NCI-H187 (cell line): ENCODE measurements around the gene FTO.

ENCODE experiments used
- DNase-seq, 2 experiments: peaks; one replicate each; lab custom pipeline; 2025; lab: John Stamatoyannopoulos, UW

Gene FTO

DNA sequence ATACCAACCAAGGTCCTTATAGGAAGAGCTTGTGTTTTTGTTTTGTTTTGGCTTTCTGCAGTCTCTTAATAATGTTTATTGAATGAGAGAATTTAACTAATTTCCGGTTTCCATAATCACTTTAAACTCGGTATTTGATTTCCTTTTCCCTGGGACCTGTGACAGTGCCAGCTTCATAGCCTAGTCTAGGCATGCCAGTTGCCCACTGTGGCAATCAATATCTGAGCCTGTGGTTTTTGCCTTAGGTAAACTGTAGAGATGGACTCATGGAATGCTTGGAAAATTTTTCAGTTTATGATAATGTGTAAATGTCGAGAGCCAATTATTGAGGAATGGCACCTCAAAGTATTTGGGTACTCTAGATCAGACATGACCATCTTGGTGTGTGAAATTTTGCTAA, 78.2 kb downstream of the FTO start:
- no peak for DNase-seq

DNA sequence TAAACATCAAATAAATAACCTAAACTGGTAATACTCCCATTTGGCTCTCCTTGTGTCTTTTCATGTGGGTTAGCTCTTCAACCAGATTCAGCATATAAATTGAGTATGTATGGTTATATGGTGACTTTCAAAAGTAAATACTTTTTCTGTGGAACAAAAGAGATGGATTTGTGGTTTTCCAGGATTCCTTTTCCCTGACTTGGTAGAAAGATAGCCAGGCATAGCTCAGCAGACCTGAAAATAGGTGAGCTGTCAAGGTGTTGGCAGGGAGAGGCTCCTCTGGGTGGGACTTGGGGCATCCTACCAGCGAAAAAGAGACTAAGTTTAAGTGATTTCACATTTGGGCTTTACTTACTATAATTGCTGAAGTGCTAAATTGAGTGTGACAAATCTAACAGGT, 80.3 kb downstream of the FTO start:
- DNase-seq = no peak

DNA sequence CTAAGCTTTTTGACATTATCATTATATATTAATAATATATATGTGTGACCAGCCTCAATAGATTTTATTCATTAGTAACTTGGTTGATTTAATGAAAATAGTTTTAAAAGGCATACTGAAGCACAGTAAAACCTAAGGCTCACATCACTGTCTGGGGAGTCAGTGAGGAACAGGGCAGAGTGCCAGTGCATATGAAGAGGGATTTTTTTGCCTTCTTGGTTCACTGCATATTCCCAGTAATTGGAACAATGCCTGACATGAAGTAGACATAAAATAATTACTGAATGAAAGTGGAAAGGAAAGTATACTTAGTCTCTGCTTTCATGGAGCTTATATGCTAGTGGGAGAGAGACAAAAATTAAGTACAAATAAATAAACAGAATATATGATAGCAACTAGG, 81.1 kb downstream of the FTO start:
- DNase-seq = no peak

DNA sequence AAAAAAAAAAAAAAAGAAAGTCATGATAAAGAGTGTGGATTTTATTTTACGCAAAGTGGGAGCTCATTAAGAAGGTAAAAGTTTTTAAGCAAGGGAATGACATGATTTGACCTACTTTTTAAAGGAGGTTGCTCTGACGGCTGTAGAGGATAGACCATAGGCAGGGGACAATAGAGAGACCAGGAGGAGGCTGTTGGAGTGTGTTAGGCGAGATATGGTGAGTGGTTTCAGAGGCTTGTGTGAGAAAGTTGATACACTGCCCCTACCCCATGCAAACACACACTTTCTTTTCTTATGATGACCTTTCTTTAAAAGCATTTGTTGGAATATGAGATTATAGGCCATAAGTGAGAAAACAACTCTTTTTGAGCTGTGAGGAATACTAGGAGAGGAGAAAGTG, 82.0 kb downstream of the FTO start:
- DNase-seq = no peak

DNA sequence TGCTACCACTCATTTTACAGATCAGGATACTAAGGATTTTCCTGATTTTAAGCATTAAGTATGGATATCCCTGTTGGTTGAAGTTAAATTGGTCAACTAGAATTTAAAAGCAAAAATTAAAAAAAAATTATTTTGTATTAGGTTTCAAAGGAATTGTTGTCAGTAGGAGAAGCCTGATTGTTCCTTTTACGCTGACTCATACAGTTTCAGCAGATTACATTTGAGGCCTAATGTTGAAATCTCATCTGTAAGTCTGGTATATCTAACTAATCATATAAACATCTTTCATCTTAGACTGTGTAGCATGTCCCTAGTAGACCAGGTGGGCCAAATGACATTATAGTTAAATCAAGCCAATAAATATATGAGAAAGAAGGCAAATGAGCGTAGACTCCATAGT, 83.5 kb downstream of the FTO start:
- DNase-seq = no peak

DNA sequence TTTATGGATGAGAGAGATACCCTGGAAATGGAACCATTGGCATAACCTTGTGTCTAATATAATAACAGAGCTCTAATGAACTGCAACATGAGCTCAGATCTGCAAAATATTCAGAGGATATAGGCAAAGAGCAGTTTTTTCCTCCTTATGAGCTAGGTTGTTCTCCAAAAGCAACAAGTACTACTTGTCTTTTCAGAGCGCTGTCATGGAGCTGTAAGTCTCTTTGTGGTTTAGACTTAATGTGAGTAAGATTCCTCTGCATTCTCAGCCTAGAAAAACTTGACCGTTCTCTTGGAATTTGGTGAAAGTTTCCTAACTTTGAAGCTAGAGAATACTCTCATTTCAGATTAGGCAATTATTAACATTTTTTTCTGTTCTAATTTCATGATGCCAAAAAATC, 85.2 kb downstream of the FTO start:
- DNase-seq = no peak

DNA sequence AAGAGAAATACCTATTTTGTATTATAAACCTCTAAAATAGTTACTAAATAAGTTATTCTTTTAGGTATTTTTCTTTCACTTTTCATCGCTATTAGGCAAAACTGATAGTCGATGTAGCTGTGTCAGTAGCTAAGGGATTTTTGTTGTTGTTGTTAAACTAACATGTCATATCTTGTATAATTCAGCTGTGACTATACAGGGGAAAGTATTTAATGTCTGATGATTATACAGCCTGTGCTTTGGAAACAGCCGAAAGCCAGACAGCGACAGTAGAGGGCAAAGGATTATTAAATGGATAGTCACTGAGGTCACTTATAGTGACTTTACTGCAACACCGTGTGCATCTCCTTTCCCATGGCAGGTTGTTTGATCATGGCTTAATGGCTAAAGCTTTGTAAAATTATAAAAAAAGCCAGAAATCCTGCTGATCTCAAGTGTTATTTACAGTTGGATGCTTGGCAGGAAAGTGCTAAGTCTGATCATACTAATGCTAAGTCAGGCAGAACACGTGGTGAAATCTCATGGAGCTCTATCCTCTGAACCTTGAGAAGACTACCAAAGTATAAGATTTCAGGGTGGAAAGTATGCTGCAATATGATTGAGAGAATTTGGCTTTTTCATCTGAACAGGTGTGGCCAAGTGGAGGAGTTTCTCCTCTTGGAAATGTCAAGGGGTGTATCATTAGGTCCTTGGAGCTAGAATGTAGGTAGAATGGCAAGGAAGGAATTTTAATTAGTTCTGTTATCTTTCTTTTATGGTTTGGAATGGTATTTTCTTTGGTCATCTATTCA, 88.4 kb downstream of the FTO start:
- no peak for DNase-seq

DNA sequence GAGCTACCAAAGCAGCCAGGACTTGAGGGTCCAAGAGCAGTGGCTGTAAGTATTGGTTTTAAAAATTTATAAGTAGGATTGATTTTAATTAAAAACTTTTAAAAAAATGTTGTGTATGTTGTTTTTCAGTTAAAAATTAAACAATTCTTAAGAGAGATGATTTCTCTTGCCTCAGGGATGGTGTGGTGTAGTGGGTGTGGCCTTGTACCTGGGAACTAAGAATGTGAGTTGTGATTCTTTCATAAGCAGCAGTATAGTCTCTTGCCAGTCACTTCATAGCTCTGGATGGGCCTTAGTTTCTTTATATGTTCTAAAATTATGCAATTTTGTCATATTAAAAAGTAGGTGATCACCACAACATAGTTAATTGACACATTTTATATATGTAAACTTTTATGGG, 99.5 kb downstream of the FTO start:
- DNase-seq = no peak

DNA sequence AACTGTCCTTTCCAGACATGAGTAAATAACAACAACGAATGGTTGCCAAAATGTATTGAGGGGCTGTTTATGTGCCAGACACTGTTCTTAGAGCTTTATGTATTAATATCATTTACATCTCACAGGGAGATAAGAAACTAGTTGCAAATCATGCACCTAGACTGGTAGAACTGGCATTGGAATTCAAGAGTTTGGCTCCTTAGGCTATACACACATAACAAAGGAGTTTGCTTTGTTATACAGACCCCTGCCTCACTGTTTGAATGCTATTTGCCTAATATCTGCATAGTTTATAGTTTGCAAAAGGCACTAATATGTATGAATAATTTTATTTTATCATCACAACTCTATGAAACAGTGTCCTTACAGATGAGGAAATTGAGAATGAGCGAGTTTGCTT, 100.0 kb downstream of the FTO start:
- DNase-seq = no peak

DNA sequence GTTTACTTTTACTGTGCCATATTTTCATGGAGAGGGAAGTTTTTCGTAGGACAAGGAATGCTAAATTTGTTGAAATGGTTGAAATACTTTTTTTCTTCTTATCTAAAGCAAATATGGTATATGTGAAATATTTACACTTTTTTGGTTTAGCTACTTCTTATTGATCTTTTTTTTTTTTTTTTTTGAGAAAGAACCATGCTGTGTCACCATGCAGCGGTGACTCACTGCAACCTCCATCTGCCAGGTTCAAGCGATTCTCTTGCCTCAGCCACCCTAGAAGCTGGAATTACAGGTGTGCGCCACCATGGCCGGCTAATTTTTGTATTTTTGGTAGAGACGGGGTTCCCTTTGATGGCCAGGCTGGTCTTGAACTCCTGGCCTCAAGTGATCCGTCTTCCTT, 100.5 kb downstream of the FTO start:
- no peak for DNase-seq

DNA sequence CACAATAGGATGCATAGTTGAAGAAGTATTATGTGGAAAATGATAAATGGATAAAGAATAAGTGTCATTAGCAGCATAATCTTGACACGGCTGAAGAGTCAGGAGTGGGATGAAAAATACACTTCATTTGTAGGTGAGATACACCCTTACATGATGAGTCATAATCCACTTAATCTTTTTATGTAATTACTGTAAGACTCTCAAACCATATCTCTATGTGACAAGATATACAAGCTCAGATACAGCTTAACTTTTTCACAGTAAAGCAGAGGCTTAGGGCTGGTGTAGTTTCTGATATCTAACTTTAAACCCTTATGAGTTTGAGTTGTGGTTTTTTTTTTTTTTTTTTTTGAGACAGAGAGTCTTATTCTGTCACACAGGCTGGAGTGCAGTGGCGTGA, 101.2 kb downstream of the FTO start:
- no peak for DNase-seq

DNA sequence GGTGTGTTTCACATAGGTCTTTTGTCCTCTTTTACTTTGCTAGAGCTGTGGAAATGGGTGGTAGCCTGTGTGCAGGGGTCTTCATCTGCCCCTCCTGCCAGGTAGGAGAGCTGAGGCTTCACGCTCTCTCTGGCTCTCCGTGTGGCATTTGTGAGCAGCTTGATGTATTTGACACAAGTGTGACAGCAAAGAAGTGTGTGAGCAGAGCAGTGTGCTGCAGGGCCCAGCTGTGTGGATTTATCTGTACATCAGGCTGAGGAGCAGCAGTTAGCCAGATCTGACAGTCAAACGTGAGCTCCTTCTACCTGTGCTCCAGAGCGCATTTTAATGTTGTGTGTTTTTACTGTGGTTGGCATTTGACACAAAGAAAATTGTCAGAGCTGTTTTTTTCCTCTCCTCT, 101.8 kb downstream of the FTO start:
- no peak for DNase-seq

DNA sequence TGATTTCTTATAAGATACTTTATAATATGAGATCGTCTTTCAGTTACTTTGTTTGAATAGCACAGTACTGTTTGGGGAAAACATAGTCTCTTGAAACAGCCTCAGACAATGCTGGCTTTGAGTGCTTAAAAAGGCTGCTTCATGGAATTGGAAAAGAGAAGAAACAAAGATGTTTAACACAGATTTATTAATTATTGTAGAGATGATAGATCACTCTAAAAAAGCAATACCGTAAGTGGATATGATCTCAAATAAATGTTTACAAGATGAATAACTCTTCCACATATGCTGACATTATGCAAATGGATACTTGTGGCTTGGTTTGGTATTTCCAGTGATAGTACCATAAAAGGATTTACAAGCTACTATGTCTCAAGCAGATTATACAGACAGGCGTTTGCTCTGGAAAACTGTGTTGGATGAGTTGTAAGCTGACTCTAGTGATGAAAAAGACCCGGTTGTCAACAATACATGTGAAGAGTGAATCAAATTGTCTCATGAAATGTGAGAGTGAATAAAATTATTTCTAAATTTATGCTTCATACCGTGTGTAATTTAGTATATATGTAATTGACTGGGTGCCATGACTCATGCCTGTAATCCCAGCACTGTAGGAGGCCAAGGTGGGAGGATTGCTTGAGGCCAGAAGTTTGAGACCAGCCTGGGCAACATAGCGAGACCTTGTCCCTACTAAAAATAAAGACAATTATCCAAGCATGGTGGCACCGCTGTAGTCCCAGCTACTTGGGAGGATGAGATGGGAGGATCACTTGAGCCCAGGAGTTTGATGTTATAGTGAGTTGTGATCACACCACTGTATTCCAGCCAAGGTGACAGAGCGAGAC, 105.4 kb downstream of the FTO start:
- no peak for DNase-seq

DNA sequence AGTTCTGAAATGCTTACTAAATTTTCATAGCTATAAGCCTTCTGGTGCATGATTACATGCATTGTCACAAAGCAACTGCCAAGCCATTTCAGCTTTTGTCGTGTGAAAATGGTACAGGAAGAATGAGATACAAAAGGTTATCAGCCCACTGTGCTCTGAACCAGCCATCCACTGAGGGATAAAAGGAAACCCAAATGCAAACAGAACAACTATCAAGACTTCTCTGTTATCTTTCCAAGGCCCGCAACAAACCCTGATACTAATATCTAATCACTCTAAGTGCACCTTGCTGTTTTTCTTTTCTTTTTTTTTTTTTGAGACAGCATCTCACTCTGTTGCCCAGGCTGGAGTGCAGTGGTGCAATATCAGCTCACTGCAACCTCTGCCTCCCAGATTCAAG, 109.0 kb downstream of the FTO start:
- DNase-seq = no peak

DNA sequence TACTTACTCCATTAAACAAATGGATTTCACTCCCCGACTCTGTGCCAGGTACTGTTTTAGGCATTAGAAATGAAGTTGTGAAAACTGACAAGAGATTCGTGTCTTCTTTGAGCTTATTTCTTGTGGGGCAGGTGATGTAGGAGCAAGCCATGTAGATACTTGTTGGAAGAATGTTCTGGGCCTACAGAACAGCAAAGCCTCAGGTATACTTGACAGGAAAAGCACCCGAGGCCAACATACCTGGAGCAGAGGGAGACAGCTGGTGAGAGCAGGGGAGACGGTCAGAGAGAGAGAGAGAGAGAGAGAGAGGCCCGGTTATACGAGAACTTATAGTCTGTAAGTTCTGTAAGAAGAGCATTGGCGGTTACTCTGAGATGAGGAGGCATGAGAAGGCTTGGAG, 110.8 kb downstream of the FTO start:
- no peak for DNase-seq

DNA sequence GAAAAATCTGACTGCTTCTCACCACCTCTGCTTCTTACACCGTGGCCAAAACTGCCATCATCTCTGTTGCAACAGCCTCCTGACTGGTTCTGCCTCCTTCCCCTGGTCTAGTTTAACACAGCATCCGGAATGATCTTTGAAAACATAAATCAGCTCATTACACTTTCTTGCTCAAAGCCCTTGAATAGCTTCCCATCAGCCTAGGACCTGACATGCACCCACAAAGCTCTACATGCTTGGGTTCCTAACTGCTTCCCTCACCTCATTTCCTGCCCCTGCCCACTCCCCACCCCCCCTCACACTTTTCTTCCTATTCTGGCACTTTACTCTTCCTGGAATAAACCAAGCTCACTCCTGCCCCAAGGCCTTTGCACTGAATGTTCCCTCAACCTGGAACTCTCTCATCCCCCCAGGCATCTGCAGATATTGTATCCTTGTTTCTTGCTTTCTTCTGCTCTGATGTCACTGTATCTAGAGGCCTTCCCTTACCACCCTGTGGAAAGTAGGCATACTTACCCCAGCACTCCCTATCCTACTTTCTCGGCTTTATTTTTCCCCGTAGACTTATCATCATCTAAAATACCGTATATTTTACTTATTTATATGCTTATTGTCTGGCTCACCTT, 112.4 kb downstream of the FTO start:
- no peak for DNase-seq

DNA sequence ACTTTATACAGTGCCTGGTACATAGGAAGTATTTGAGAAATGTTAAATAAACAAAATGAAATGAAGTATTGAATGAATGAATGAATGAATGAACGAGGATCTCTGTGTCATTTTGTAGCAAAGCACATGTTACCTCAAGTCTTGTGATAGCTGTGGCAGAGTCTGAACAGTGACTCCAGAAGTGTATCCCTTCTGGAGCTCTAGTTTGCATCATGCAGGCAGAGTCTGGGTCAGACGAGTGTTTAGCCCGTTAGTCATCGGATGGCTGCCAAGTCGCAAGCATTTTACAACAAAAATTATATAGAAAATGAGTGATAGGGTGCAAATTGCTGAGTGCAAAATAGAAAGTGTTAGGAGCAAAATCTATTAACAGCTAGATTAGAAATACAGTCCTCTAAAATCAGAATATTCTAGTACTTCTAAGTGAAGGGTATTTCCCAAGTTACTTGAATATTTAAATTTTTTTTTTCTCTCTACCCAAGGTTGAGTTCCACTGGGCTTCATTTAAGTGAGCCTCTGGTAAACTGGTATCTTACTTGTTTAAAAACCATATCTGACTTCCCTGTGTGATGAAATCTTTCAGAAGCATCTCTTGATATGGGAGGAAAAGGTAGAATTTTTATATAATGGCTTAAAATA, 113.3 kb downstream of the FTO start:
- no peak for DNase-seq

DNA sequence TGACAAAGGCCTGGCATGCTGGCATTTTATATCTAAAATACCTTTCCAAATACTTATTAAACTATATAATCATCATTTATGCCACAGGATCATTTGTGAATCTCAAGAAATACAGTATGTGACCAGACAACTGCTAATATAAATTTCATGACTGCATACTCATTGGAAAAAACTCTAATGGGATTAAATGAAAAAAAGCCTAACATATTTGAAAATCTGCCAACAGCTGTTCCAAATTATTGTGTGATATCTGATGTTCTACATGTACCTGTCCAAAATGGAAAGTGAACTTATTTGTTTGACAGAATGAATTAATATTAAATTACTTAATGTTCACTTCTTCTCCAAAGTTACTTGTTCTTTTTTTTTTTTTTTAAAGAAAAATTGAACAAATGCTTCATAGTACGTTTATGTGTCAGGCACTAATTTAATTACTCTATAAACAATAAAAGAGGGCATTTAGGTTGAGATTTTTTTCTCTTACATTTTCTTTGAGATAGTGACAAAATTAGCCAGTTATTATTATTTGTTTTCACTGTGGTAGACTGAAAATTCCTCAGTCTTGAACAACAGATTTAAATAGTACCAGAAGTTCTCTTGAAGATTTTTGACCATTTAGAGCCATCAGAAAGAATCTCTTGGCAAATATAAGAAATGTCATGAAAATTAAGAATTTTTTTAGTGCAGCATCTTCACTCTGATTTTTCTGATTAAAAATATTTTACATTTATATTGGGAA, 114.0 kb downstream of the FTO start:
- no peak for DNase-seq

DNA sequence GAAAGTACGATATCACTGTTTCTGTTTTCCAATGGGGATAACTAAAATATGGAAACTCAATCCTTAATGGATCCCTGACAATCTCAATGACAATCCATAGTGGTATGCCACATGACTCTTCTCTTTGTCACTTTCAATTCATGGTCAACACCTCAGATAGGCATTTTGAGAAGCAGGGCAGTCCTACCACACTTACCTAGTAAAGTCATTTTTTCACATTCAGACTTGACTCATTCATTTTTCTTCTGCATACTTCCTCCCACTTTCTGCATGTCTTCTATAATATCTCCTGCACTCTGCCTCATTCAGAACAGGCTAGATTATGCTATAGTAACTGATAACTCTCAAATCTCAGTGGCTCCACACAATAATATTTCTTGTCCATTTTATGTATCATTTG, 117.5 kb downstream of the FTO start:
- no peak for DNase-seq

DNA sequence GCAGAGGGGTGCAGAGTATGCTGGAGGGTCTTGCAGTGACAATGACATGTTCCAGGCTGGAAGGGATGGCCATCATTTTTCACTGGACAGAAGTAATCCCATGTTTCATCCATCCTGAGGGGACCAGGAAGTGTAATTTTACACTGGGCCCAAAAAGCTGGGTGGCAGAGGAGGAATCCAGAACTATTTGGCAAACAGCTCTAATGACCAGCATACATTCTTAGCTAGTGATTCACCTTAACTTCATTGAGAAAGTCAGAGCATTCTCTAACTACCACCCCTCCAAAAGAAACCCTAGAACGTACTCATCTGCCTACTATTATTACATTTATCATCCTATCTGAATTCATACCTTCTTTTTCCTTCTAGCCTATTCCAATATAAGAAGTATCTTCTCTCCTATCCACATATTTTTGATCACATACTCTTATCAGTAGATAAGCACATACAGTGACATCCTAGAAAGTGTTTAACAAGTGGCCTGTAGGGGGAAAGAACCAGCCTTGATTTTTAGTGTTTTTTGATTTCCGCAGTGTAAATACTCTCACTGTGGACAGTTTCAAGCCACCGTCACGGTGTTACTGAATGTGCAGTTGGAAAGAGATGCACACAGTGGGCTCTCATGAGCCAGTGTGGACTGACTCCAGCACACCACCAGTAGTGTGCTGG, 118.1 kb downstream of the FTO start:
- DNase-seq = no peak

DNA sequence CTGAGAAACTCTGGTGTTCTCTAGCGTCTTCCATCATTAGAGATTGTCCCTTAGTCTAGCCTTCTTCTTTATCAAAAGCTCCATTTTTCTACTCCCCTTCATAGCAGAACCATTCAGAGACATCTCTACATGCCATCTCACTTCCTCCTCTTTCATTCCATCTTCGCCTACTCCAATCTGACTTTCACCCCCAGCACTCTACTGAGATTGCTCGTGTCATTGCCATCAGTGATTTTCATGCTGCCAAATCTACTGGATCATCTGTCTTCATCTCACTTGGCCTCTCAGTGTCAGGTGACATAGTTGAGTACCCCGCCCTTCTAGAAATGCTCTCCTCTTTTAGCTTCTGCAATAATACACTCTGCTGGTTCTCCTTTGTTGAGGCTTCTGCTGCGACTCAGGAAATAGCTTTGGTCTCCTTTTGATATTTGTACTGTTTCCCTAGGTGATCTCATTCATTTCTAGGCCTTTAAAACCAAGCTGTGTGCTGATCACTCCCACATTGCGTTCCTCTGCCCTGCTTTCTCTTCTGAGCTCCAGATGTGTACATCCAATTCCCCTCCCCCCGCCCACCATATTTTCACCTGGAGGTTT, 119.1 kb downstream of the FTO start:
- no peak for DNase-seq
